Calu3 (cell line): Measurements from ENCODE around the gene RPL37A. TPM values are rescaled to one million over a fixed set of nuclear protein-coding genes. Genes with fewer than 3 reads are reported as not detected.
"Not testable (repeated sequence)": the region's sequence is repeated elsewhere in the genome, so short reads cannot be mapped to it uniquely, and the experiment has no call there.

Experiments
- BruUV-seq: library from RNA; stranded (reverse); fragments of 400-500 nt; replicated peaks from 2 replicates; lab custom pipeline; 2021; lab: Mats Ljungman, UMichigan
- CTCF ChIA-PET: fragments of 300-600 bp; sonication (Branson Sonifier 250); formaldehyde crosslinking; loops from one replicate; lab custom pipeline; 2022; ENCODE audit warnings: antibody characterized with exemption; lab: Charles Lee
- DNase-seq: peaks from one replicate; pipeline ENCODE4 v3.0.0; 2022
- H3K27ac Mint-ChIP-seq: one replicate; pipeline ENCODE4 v1.8.0; 2022; ENCODE audit warnings: mixed read lengths; ENCODE audit not compliant: unreplicated experiment
- H3K27me3 Mint-ChIP-seq: one replicate; pipeline ENCODE4 v1.8.0; 2022; ENCODE audit warnings: mixed read lengths; ENCODE audit not compliant: unreplicated experiment
- H3K36me3 Mint-ChIP-seq: one replicate; pipeline ENCODE4 v1.8.0; 2022; ENCODE audit warnings: mild to moderate bottlenecking, moderate library complexity, mixed read lengths; ENCODE audit not compliant: insufficient read depth, unreplicated experiment
- H3K4me1 Mint-ChIP-seq: one replicate; pipeline ENCODE4 v1.8.0; 2022; ENCODE audit warnings: mild to moderate bottlenecking, low read depth, mixed read lengths; ENCODE audit not compliant: unreplicated experiment
- H3K4me3 Mint-ChIP-seq: one replicate; pipeline ENCODE4 v1.8.0; 2022; ENCODE audit warnings: mild to moderate bottlenecking, low read depth, moderate library complexity, mixed read lengths; ENCODE audit not compliant: unreplicated experiment
- H3K9me3 Mint-ChIP-seq: one replicate; pipeline ENCODE4 v1.8.0; 2022; ENCODE audit warnings: low read depth, mixed read lengths; ENCODE audit not compliant: unreplicated experiment
- intact Hi-C: fragments of 100-400 bp; cut with micrococcal nuclease; formaldehyde crosslinking; loops from one replicate; pipeline ENCODE4 v1.10.0; 2022; ENCODE audit not compliant: unreplicated experiment
- total RNA-seq: library from RNA; stranded (reverse); gene quantifications from 2 replicates; pipeline ENCODE4 v1.2.3, GENCODE V29; 2022
- TF ChIP-seq, protein P1 (sequence below): fragments of 200-600 bp; IDR thresholded peaks from one replicate; pipeline ENCODE4 v1.8.0; 2022; ENCODE audit warnings: antibody characterized with exemption; ENCODE audit not compliant: unreplicated experiment

The RPL37A gene
- total RNA-seq, 1 experiment from 2014 or later: 1,889 TPM

DNA sequence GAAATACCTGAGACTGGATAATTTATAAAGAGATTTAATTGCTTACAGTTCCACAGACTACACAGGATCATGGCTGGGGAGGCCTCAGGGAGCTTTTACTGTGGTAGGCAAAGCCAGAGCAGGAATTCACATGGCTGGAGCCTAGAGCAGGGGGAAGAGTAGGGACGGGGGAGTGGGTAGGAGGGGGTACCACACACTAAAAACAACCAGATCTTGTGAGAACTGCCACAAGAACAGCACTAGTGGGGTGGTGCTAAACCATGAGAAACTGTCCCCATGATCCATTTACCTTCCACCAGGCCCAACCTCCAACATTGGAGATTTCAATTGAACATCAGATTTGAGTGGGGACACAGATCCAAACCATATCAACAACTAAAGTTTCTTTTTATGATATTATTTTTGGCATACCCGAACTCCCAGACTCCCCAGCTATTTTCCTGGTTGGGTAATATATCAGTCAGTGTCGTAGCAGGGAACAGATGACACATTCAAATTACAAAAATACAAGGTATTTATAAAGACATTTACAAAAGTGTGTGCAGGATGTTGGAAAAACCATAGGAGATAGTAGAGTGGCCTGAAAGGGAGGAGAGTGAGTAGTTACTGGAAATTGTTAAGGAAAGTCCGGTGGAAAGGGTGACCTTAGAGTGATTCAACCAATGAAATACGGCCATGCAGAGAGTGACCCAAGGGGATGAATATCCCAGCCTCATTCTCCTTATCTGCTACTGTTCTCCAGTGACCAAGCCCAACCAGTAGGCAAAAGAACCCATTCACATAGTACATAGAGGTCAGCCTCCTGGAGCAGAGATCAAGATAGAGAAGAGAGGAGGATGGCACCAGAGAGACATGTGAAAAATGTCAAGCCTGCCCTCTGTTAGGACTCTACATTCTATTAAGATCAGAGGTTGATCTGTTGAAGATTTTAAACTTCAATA is 8.8 kb downstream of the RPL37A start:
- no TSS peak for BruUV-seq
- Mint-ChIP-seq H3K9me3 (no peaks in the 10 kb centered on the region), H3K36me3 (peaks cover 64% of the 10 kb centered on the region), H3K4me3 (no peak overlapping the region), H3K27ac (no peak overlapping the region), H3K4me1 (peaks cover 6% of the 10 kb centered on the region), H3K27me3 (no peaks in the 10 kb centered on the region)
- CTCF ChIA-PET: interaction anchor here (0.6 to 1.3 kb wide), 2 partner anchors 158 to 1698 kb away, joined by 3 to 8 read pairs; no protein-coding TSS in a partner anchor
- intact Hi-C loops: no loop called here
- DNase-seq: no peak
- TF ChIP-seq, protein P1, sequence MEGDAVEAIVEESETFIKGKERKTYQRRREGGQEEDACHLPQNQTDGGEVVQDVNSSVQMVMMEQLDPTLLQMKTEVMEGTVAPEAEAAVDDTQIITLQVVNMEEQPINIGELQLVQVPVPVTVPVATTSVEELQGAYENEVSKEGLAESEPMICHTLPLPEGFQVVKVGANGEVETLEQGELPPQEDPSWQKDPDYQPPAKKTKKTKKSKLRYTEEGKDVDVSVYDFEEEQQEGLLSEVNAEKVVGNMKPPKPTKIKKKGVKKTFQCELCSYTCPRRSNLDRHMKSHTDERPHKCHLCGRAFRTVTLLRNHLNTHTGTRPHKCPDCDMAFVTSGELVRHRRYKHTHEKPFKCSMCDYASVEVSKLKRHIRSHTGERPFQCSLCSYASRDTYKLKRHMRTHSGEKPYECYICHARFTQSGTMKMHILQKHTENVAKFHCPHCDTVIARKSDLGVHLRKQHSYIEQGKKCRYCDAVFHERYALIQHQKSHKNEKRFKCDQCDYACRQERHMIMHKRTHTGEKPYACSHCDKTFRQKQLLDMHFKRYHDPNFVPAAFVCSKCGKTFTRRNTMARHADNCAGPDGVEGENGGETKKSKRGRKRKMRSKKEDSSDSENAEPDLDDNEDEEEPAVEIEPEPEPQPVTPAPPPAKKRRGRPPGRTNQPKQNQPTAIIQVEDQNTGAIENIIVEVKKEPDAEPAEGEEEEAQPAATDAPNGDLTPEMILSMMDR: no peak

DNA sequence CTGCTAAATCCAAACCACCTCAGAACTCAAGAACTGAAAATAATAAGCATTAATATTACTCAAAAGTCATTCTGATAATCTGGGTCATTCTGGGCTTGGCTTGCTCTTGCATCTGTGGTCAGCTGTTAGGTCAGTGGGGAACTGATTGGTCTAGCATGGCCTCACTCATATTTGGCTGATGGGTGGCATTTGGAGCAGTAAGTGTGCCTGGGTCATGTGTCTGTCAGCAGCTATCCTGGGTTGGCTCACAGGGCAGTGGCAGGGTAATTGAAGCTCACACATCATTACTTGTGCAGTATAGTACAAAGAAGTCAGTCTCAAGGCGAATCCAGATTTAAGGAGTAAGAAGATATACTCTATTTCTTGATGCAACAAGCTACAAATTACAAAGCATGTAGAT is 9.6 kb downstream of the RPL37A start:
- H3K27me3 Mint-ChIP-seq: no peaks in the 10 kb centered on the region
- TF ChIP-seq, protein P1: no peak
- peaks cover 56% of the 10 kb centered on the region for H3K36me3 Mint-ChIP-seq
- no peaks in the 10 kb centered on the region for H3K9me3 Mint-ChIP-seq
- BruUV-seq: no TSS peak
- no peak overlapping the region for H3K27ac Mint-ChIP-seq
- intact Hi-C loops: no loop called here
- CTCF ChIA-PET: no interaction called here
- no peak for DNase-seq
- no peak overlapping the region for H3K4me3 Mint-ChIP-seq
- H3K4me1 Mint-ChIP-seq: no peaks in the 10 kb centered on the region

DNA sequence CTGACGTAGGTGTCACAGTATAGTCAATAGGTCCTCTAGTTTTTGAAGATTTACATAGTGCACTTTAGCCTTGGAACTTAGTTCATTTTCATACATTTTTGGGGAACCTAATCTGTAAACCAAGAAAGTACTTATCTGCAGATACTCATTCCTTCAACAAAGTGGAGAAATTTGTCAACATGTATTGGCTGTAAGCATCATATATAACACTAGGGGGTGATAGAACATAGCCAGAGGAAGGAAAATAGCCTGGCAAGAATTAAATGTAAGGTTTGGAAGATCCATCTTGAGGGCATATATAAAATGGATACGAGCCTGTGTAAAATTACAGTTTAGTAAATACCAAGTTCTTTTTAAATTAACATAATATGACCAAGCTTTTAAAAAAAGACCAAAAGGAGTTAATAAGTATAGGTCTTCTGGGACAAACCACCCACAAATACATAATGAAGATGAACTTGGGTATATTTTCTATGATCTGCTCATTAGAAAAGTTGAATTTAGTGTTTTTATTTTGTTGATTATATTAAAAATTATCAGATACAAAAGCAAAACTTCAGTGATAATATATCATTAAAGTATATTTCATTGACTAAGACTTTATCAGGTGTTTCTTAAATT is 18.2 kb downstream of the RPL37A start:
- H3K9me3 Mint-ChIP-seq: no peaks in the 10 kb centered on the region
- TF ChIP-seq, protein P1: peak; percentile 53
- H3K36me3 Mint-ChIP-seq: peaks cover 4% of the 10 kb centered on the region
- no peaks in the 10 kb centered on the region for H3K4me1 Mint-ChIP-seq
- DNase-seq: no peak
- H3K27me3 Mint-ChIP-seq: no peaks in the 10 kb centered on the region
- CTCF ChIA-PET: interaction anchor here (4.0 kb wide), 1 partner anchor 150 kb away, joined by 56 read pairs; no protein-coding TSS in a partner anchor
- H3K27ac Mint-ChIP-seq: no peak overlapping the region
- no peak overlapping the region for H3K4me3 Mint-ChIP-seq
- no TSS peak for BruUV-seq
- intact Hi-C loops: loop anchor here (5.0 kb wide), 2 partner anchors 995 to 1195 kb away; no protein-coding TSS in a partner anchor

DNA sequence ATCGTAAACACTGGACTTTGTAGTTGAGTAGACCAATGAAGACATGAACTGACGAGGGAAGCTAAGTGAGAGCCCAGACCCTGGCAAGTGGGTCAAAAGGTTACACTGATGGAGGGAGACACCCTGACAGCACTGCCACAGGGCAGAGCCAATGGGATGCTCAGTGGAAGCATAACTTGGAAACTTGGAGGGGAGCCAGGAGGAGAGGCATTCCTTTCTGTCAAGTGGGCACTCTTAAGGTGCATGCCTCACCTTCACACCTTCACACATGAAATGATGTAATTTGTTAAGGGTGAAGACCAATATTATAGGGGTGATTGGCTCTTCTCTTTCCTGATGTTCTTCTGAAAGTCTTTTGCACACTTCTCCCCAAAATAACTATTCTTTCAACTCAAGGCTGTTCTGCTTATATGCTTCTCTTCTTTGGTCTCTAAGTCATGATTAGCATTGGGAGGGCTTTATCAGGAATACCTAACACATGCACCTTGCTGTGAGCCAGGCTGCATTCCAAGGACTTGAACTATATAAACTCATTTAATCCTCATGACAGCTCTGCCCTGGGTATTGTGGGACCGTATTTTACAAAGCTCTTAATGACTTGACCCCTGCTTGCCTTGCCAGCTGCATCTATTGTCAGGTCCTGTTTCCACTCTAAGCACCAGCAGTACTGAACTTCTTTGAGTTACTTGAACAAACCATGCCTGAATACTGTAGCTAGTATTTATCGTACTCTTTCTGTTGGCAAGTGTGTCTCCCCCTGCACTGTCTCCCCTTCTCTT is 19.0 kb downstream of the RPL37A start:
- H3K27ac Mint-ChIP-seq: no peak overlapping the region
- H3K36me3 Mint-ChIP-seq: peaks cover 4% of the 10 kb centered on the region
- TF ChIP-seq, protein P1: no peak
- intact Hi-C loops: loop anchor here (2.0 to 5.0 kb wide), 3 partner anchors 995 to 1239 kb away; no protein-coding TSS in a partner anchor
- DNase-seq: no peak
- H3K4me1 Mint-ChIP-seq: no peaks in the 10 kb centered on the region
- BruUV-seq: no TSS peak
- H3K4me3 Mint-ChIP-seq: no peak overlapping the region
- no peaks in the 10 kb centered on the region for H3K9me3 Mint-ChIP-seq
- CTCF ChIA-PET: interaction anchor here (0.9 to 4.0 kb wide), 3 partner anchors 19 to 1196 kb away, joined by 3 to 56 read pairs (median 4); no protein-coding TSS in a partner anchor
- no peaks in the 10 kb centered on the region for H3K27me3 Mint-ChIP-seq

DNA sequence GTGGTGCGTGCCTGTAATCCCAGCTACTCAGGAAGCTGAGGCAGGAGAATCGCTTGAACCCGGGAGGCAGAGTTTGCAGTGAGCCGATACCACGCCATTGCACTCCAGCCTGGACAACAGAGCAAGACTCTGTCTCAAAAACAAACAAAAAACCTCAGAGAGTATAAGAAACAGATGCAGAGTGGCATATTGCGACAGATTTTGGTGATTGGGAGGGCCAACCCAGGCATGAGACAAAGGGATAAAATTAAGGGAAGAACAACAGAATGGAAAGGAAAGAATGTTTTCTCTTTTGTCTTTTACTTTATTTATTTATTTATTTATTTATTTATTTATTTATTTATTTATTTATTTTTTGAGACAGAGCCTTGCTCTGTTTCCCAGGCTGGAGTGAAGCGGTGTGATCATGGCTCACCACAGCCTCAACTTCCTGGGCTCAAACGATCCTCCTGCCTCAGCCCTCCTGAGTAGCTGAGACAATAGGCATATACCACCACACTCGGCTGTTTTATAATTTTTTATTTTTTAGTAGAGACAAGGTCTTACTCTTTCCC is 20.0 kb downstream of the RPL37A start:
- BruUV-seq, H3K36me3 Mint-ChIP-seq, H3K27me3 Mint-ChIP-seq, H3K9me3 Mint-ChIP-seq, H3K27ac Mint-ChIP-seq, H3K4me3 Mint-ChIP-seq, H3K4me1 Mint-ChIP-seq, DNase-seq: not testable (repeated sequence)
- CTCF ChIA-PET: interaction anchor here (0.6 to 4.0 kb wide), 10 partner anchors 18 to 1195 kb away, joined by 3 to 56 read pairs (median 5); partner anchors contain the start of gene IGFBP2
- intact Hi-C loops: loop anchor here (1.0 to 5.0 kb wide), 4 partner anchors 148 to 1238 kb away; no protein-coding TSS in a partner anchor
